PFSK-1 (cell line): ENCODE results near the gene PPM1H.

Experiments used
- FOXP2 ChIP-seq: optimal IDR thresholded peaks from 2 replicates; pipeline ENCODE3; 2011; ENCODE audit warnings: borderline replicate concordance, control low read depth, inconsistent platforms; ENCODE audit not compliant: insufficient read depth; ENCODE audit errors: extremely low read length, extremely low read depth
- POLR2AphosphoS5 ChIP-seq: IDR thresholded peaks from 2 replicates; pipeline ENCODE4 v1.6.1; 2012; ENCODE audit warnings: low read depth, mild to moderate bottlenecking, control low read depth, low read length, moderate library complexity
- SIN3A ChIP-seq: IDR thresholded peaks from 2 replicates; pipeline ENCODE4 v1.6.1; 2012; ENCODE audit warnings: mild to moderate bottlenecking, low read length, moderate library complexity, borderline replicate concordance; ENCODE audit not compliant: insufficient read depth
- TAF1 ChIP-seq: IDR thresholded peaks from 2 replicates; pipeline ENCODE4 v1.6.1; 2012; ENCODE audit warnings: low read length, control low read depth, borderline replicate concordance; ENCODE audit not compliant: insufficient read depth
- TF ChIP-seq, protein P1 (sequence below), 2 experiments: IDR thresholded peaks; 2 replicates each; pipeline versions ENCODE4 v1.6.1 to v1.8.0; 2011 to 2012; ENCODE audit warnings: low read depth in 2 of 2, low read length in 2 of 2, control low read depth in 1 of 2, inconsistent platforms in 1 of 2, mild to moderate bottlenecking in 1 of 2, moderate library complexity in 1 of 2; ENCODE audit not compliant: insufficient read depth in 1 of 2

The PPM1H gene

DNA sequence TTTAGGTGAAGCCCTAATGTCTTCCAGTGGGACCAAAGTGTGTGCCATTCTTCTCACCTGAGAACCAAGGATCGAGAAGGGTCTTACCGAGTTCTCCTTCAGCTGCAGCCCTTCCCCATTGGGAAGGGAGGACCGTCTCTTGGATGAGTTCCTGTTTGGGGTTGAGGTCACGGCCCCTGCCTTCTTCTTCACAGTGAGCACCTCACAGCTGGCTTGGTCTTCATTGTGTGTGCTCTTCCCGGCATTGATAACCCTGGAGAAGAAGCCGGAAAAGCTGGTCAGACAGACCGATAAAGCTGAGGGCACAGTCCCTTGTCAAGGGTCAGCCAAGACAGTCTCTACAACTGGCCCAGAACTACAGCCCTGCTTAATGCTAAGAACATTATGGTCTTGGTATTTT lies 102.9 kb downstream of the PPM1H start:
- TF ChIP-seq POLR2AphosphoS5 (no peak), TAF1 (no peak), FOXP2 (no peak), SIN3A (no peak)
- TF ChIP-seq, protein P1, sequence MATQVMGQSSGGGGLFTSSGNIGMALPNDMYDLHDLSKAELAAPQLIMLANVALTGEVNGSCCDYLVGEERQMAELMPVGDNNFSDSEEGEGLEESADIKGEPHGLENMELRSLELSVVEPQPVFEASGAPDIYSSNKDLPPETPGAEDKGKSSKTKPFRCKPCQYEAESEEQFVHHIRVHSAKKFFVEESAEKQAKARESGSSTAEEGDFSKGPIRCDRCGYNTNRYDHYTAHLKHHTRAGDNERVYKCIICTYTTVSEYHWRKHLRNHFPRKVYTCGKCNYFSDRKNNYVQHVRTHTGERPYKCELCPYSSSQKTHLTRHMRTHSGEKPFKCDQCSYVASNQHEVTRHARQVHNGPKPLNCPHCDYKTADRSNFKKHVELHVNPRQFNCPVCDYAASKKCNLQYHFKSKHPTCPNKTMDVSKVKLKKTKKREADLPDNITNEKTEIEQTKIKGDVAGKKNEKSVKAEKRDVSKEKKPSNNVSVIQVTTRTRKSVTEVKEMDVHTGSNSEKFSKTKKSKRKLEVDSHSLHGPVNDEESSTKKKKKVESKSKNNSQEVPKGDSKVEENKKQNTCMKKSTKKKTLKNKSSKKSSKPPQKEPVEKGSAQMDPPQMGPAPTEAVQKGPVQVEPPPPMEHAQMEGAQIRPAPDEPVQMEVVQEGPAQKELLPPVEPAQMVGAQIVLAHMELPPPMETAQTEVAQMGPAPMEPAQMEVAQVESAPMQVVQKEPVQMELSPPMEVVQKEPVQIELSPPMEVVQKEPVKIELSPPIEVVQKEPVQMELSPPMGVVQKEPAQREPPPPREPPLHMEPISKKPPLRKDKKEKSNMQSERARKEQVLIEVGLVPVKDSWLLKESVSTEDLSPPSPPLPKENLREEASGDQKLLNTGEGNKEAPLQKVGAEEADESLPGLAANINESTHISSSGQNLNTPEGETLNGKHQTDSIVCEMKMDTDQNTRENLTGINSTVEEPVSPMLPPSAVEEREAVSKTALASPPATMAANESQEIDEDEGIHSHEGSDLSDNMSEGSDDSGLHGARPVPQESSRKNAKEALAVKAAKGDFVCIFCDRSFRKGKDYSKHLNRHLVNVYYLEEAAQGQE (IDR thresholded peaks at IDR 0.05; ENCODE audit: insufficient read depth in 1 of 2, low read depth in 2 of 2, low read length in 2 of 2) = no peak

DNA sequence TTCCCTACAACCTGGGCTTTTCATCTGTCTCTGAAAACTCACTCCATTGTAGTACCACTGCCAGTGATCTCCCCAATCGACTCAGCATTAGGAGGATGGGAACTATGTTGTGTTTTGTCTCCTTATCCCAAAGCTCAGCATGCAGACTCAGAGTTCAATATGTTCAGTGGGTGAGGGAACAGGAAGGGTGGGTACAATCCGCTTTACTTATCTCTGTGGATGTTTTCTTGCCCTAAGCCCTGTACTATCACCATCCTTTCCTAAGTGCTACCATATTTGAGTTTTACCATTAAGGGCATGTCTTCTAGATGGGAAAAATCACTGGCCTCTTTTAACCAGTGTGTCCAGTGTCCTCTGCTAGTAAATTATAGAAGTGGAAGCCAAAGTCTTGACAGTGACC lies 107.1 kb downstream of the PPM1H start:
- TF ChIP-seq POLR2AphosphoS5 (no peak), FOXP2 (no peak), SIN3A (no peak)
- TF ChIP-seq, protein P1 (IDR thresholded peaks at IDR 0.05; ENCODE audit: insufficient read depth in 1 of 2, low read depth in 2 of 2, low read length in 2 of 2) = no peak

DNA sequence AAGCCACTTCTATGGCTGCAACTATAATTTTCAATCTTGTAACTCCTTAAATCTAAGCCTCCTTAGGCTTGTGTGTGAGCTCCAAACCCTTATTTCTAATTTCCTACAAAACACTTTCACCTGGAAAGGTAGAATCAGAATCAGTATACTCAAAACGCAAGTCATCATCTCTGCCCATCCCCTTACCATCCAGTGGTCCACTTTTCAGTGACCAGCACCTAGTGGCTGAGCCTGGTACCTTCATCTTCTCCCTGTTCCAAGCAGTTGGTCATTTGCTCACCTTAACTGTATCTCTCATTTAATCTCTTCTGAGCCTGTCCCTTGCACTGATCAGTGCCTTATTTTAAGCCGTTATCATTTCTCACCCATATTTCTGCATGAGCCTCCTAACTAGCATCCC lies 107.9 kb downstream of the PPM1H start:
- no peak for TF ChIP-seq SIN3A
- TF ChIP-seq POLR2AphosphoS5 = no peak
- TF ChIP-seq FOXP2 = no peak
- TF ChIP-seq, protein P1 (IDR thresholded peaks at IDR 0.05; ENCODE audit: insufficient read depth in 1 of 2, low read depth in 2 of 2, low read length in 2 of 2) = no peak
- no peak for TF ChIP-seq TAF1

GRCh38 chr12:62817556-62818271 lies 117.2 kb downstream of the PPM1H start:
- no peak for TF ChIP-seq SIN3A
- TF ChIP-seq, protein P1 (IDR thresholded peaks at IDR 0.05; ENCODE audit: insufficient read depth in 1 of 2, low read depth in 2 of 2, low read length in 2 of 2) = no peak
- TF ChIP-seq TAF1 = no peak
- TF ChIP-seq POLR2AphosphoS5 = no peak
- no peak for TF ChIP-seq FOXP2

DNA sequence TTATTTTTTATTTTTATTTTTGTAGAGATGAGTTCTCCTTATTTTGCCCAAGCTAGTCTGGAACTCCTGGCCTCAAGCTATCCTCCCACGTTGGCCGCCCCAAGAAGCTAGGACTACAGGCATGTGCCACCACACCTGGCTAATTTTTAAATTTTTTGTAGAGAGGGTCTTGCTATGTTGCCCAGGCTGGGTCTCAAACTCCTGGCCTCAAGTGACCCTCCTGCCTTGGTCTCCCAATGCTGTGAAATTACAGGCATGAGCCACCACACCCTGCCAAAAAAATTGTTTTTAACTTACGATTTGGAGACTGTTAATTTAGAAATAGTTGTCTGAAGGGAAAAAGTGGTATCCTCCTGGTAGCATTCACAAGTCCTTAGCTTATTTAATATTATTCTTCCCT lies 120.7 kb downstream of the PPM1H start:
- TF ChIP-seq SIN3A (no peak), POLR2AphosphoS5 (no peak), TAF1 (no peak), FOXP2 (no peak)
- TF ChIP-seq, protein P1 (IDR thresholded peaks at IDR 0.05; ENCODE audit: insufficient read depth in 1 of 2, low read depth in 2 of 2, low read length in 2 of 2) = no peak
